HCEC 1CT (cell line): Measurements from ENCODE around the gene EHMT1.
"Not testable (repeated sequence)": the region's sequence is repeated elsewhere in the genome, so short reads cannot be mapped to it uniquely, and the experiment has no call there.

Experiments used
- DNase-seq: peaks from one replicate; pipeline ENCODE4 v3.0.0-alpha.2; 2017

Gene EHMT1

GRCh38 chr9:137721899-137722298, 103.1 kb downstream of the EHMT1 start:
- DNase-seq, result no peak

- no peak for DNase-seq
These were observed 103.7 kb downstream of the EHMT1 start for GRCh38 chr9:137722481-137722880.

- DNase-seq, result not testable (repeated sequence)
These were observed 104.6 kb downstream of the EHMT1 start for GRCh38 chr9:137723356-137723755.

GRCh38 chr9:137723783-137724445, 105.1 kb downstream of the EHMT1 start:
- no peak for DNase-seq

GRCh38 chr9:137724818-137725240, 106.0 kb downstream of the EHMT1 start:
- no peak for DNase-seq

- DNase-seq, result no peak
These were observed 106.8 kb downstream of the EHMT1 start for GRCh38 chr9:137725598-137725997.

GRCh38 chr9:137726336-137726735, 107.5 kb downstream of the EHMT1 start:
- DNase-seq, result not testable (repeated sequence)

- no peak for DNase-seq
These were observed 108.0 kb downstream of the EHMT1 start for GRCh38 chr9:137726764-137727163.

GRCh38 chr9:137727716-137728115, 108.9 kb downstream of the EHMT1 start:
- no peak for DNase-seq

- DNase-seq, result no peak
These were observed 109.9 kb downstream of the EHMT1 start for GRCh38 chr9:137728444-137729311.

GRCh38 chr9:137731216-137731946, 112.6 kb downstream of the EHMT1 start:
- no peak for DNase-seq

GRCh38 chr9:137731947-137732813, 113.4 kb downstream of the EHMT1 start:
- DNase-seq, result no peak

- no peak for DNase-seq
These were observed 114.6 kb downstream of the EHMT1 start for GRCh38 chr9:137733429-137733828.

- DNase-seq, result no peak
These were observed 115.4 kb downstream of the EHMT1 start for GRCh38 chr9:137734181-137734580.

- not testable (repeated sequence) for DNase-seq
These were observed 119.4 kb downstream of the EHMT1 start for GRCh38 chr9:137738182-137738696.

GRCh38 chr9:137738703-137739102, 119.9 kb downstream of the EHMT1 start:
- no peak for DNase-seq

- no peak for DNase-seq
These were observed 120.8 kb downstream of the EHMT1 start for GRCh38 chr9:137739371-137740309.

GRCh38 chr9:137740312-137740711, 121.5 kb downstream of the EHMT1 start:
- no peak for DNase-seq

GRCh38 chr9:137741330-137741729, 122.5 kb downstream of the EHMT1 start:
- no peak for DNase-seq

GRCh38 chr9:137742698-137743097, 123.9 kb downstream of the EHMT1 start:
- no peak for DNase-seq

GRCh38 chr9:137743695-137744094, 124.9 kb downstream of the EHMT1 start:
- no peak for DNase-seq
